ENCODE measurements around the gene DIO2.

- TF ChIP-seq CTCF (optimal IDR thresholded peaks at IDR 0.05 in 1 of 3, IDR thresholded peaks at IDR 0.05 in 1 of 3, conservative IDR thresholded peaks at IDR 0.05 in 1 of 3; ENCODE audit: extremely low read depth in 1 of 3, insufficient read depth in 2 of 3, low read length in 3 of 3) (no peak), EZH2 (IDR thresholded peaks at IDR 0.05; ENCODE audit: low read length) (no peak)
These were observed 28.3 kb upstream of the DIO2 start for GRCh38 chr14:80239631-80240030.

Data from keratinocyte (primary cell).